GM10266 (cell line): ENCODE data around the gene MOSPD2.

ENCODE experiments used
- DNase-seq: peaks from one replicate; pipeline ENCODE4 v3.0.0; 2012; ENCODE audit errors: extremely low spot score
- TF ChIP-seq, protein P1 (sequence below): IDR thresholded peaks from 2 replicates; pipeline ENCODE4 v1.5.1; 2012; ENCODE audit warnings: mild to moderate bottlenecking, low read depth; ENCODE audit not compliant: control insufficient read depth, insufficient read depth; ENCODE audit errors: missing control alignments

Gene MOSPD2

DNA sequence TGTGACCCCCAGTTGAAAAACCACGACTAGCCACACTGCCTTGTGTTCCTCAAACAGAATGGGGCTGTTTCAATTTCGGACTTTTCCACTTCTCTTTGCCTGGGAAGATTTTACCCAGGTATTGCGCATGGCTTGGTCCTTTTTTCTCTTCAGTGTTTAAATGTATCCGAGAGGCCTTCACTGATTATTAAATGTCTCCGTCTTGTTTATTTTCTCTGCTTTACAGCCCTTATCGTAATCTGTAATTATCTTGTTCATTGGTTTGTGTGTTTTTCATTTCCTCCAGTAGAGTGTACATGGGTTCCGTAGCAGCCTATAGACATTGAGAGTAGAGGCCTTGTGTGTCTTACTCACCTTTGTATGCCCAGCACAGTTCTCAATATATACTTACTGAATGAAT lies 2.4 kb downstream of the MOSPD2 start:
- TF ChIP-seq, protein P1, sequence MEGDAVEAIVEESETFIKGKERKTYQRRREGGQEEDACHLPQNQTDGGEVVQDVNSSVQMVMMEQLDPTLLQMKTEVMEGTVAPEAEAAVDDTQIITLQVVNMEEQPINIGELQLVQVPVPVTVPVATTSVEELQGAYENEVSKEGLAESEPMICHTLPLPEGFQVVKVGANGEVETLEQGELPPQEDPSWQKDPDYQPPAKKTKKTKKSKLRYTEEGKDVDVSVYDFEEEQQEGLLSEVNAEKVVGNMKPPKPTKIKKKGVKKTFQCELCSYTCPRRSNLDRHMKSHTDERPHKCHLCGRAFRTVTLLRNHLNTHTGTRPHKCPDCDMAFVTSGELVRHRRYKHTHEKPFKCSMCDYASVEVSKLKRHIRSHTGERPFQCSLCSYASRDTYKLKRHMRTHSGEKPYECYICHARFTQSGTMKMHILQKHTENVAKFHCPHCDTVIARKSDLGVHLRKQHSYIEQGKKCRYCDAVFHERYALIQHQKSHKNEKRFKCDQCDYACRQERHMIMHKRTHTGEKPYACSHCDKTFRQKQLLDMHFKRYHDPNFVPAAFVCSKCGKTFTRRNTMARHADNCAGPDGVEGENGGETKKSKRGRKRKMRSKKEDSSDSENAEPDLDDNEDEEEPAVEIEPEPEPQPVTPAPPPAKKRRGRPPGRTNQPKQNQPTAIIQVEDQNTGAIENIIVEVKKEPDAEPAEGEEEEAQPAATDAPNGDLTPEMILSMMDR, result no peak

DNA sequence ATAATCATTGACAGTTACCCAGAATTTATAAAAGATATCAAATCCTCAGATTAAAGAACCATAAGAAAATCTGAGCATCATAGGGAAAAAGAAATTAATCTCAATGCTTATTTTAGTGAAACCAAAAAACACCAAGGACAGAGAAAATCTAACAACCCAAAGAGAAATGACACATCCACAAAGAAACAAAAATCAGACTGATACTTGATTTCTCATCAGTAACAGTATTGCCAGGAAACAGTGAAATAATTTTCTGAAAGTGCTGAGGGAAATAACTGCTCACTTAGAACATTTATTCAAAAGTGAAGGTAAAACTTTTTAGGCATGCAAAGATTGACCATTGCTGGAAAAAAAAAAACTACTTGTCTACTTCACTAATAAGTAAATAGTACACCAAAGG lies 10.6 kb downstream of the MOSPD2 start:
- TF ChIP-seq, protein P1, result no peak
- DNase-seq, result no peak

More for the DNA sequence above, 2.4 kb downstream of the MOSPD2 start:
- DNase-seq, result no peak

- TF ChIP-seq, protein P1, result no peak
- no peak for DNase-seq
These were observed 11.5 kb downstream of the MOSPD2 start for GRCh38 chrX:14884714-14885113.

- no peak for DNase-seq
- TF ChIP-seq, protein P1, result no peak
These were observed 13.0 kb downstream of the MOSPD2 start for GRCh38 chrX:14886252-14886651.

GRCh38 chrX:14896273-14896672 lies 23.1 kb downstream of the MOSPD2 start:
- no peak for DNase-seq
- TF ChIP-seq, protein P1, result no peak

DNA sequence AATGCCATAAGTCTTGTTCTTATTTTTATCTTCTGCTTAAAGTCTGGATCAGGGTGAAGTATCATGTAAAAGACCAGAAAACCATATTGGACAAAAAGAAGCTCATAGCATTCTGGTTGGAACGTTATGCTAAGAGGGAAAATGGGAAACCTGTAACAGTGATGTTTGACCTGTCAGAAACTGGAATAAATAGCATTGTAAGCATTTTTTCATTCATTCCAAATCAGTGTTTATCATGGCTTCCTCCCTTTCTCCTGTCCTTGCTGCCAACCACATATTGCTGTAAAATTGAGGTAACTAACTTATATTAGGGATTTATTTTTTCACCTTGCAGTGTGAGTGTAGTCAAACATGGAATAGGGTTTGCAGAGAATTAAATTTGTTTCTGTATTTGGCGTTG lies 23.8 kb downstream of the MOSPD2 start:
- TF ChIP-seq, protein P1, result no peak
- DNase-seq, result no peak

- TF ChIP-seq, protein P1, result no peak
These were observed 26.4 kb downstream of the MOSPD2 start for GRCh38 chrX:14899607-14900006.

GRCh38 chrX:14902537-14902936 lies 29.3 kb downstream of the MOSPD2 start:
- no peak for DNase-seq
- TF ChIP-seq, protein P1, result no peak

More at GRCh38 chrX:14899607-14900006, 26.4 kb downstream of the MOSPD2 start:
- no peak for DNase-seq
